K562 (cell line): ENCODE data around the gene RNF6. TPM values are rescaled to one million over a fixed set of nuclear protein-coding genes. Genes with fewer than 3 reads are reported as not detected.

Source experiments
- ATAC-seq: fragments of 200-7000 bp; cut with Tn5 transposase; 3 replicates; pipeline ENCODE4 v1.9.1; 2020; ENCODE audit warnings: moderate library complexity
- BruUV-seq: library from RNA; stranded (reverse); fragments of 400-500 nt; replicated peaks from 2 replicates; lab custom pipeline; 2021; lab: Mats Ljungman, UMichigan
- CTCF ChIA-PET: fragments of 300-600 bp; formaldehyde crosslinking; extraction: SDS; loops from one replicate; lab custom pipeline; 2021; ENCODE audit warnings: low intra/inter-chr PET ratio; lab: Yijun Ruan, JAX
- POLR2A ChIA-PET: fragments of 300-600, 350-650 bp; sonication (Branson Sonifier 250); formaldehyde crosslinking; extraction: SDS; loops from one replicate; lab custom pipeline; 2021; ENCODE audit warnings: antibody characterized with exemption, inconsistent platforms; lab: Yijun Ruan, JAX
- DNase-seq, 4 experiments: peaks; one replicate each; pipeline versions ENCODE4 v3.0.0 to v3.0.0-alpha.2; 2011 to 2018; ENCODE audit warnings: low spot score in 3 of 4, mixed read lengths in 3 of 4; ENCODE audit errors: extremely low read depth in 1 of 4
- FAIRE-seq: peaks from 2 replicates; lab custom pipeline; 2011; peaks lifted over from hg19 to GRCh38; lab: Jason Lieb, UNC
- H2AFZ ChIP-seq: 2 replicates; pipeline ENCODE4 v1.6.0; 2011; ENCODE audit warnings: low read depth, low read length, control low read depth, inconsistent platforms
- H3K27ac ChIP-seq: fragments of 200-600 bp; 3 replicates; pipeline ENCODE4 v1.8.0; 2011; ENCODE audit warnings: low read depth, mild to moderate bottlenecking, control low read depth, inconsistent platforms, low read length, moderate library complexity, mixed read lengths; ENCODE audit errors: extremely low read depth
- H3K27me3 ChIP-seq, 2 experiments: fragments of 300-600 bp in 1 of 2; 2 replicates in 1 of 2; 3 replicates in 1 of 2; pipeline versions ENCODE4 v1.6.0 to v1.8.0; 2011; ENCODE audit warnings: inconsistent platforms in 2 of 2, low read length in 2 of 2, mild to moderate bottlenecking in 1 of 2, mixed read lengths in 1 of 2, moderate library complexity in 1 of 2; ENCODE audit not compliant: control insufficient read depth in 2 of 2, insufficient read depth in 2 of 2
- H3K36me3 ChIP-seq: fragments of 300-600 bp; 3 replicates; pipeline ENCODE4 v1.8.0; 2011; ENCODE audit warnings: mild to moderate bottlenecking, low read length, inconsistent platforms; ENCODE audit not compliant: control insufficient read depth, insufficient read depth
- H3K4me1 ChIP-seq, 2 experiments: fragments of 200-600 bp in 1 of 2; replicated peaks in 1 of 2; 2 replicates in 1 of 2; 3 replicates in 1 of 2; pipeline versions ENCODE4 v1.5.1 to v1.8.0; 2011; ENCODE audit warnings: inconsistent platforms in 2 of 2, low read length in 2 of 2, mild to moderate bottlenecking in 1 of 2, mixed read lengths in 1 of 2, moderate library complexity in 1 of 2; ENCODE audit not compliant: control insufficient read depth in 2 of 2, insufficient read depth in 2 of 2
- H3K4me2 ChIP-seq: 2 replicates; pipeline ENCODE4 v1.6.1; 2011; ENCODE audit warnings: low read length, control low read depth, inconsistent platforms, mixed read lengths; ENCODE audit not compliant: insufficient read depth
- H3K4me3 ChIP-seq: fragments of 200-600 bp; sonication (generic), shearing (Covaris generic); 2 replicates; pipeline ENCODE4 v1.5.1; 2016; ENCODE audit warnings: control low read depth, inconsistent platforms
- H3K79me2 ChIP-seq: fragments of 200-600 bp; 3 replicates; pipeline ENCODE4 v1.8.0; 2011; ENCODE audit warnings: low read length, inconsistent platforms; ENCODE audit not compliant: control insufficient read depth, insufficient read depth
- H3K9ac ChIP-seq, 2 experiments: 2 replicates each; pipeline versions ENCODE4 v1.6.0 to v1.6.1; 2011; ENCODE audit warnings: low read depth in 2 of 2, low read length in 2 of 2, control low read depth in 1 of 2, inconsistent platforms in 1 of 2, mild to moderate bottlenecking in 1 of 2, mixed read lengths in 1 of 2; ENCODE audit not compliant: insufficient read depth in 1 of 2
- H3K9me1 ChIP-seq: one replicate; pipeline ENCODE4 v1.6.0; 2011; ENCODE audit warnings: inconsistent platforms, mild to moderate bottlenecking, low read length, moderate library complexity; ENCODE audit not compliant: control insufficient read depth, insufficient read depth
- H3K9me3 ChIP-seq: replicated peaks from 2 replicates; pipeline ENCODE4 v1.5.1; 2011; ENCODE audit warnings: low read depth, low read length, inconsistent platforms; ENCODE audit not compliant: control insufficient read depth, insufficient read depth
- H4K20me1 ChIP-seq: replicated peaks from 2 replicates; pipeline ENCODE4 v1.6.1; 2011; ENCODE audit warnings: low read length, inconsistent platforms, mixed read lengths; ENCODE audit not compliant: control insufficient read depth, insufficient read depth
- E2F6 ChIP-seq, 2 experiments: IDR thresholded peaks; 2 replicates each; pipeline ENCODE4 v1.6.1; 2011; ENCODE audit warnings: borderline replicate concordance in 1 of 2, control low read depth in 1 of 2, low read depth in 1 of 2, low read length in 1 of 2, mild to moderate bottlenecking in 1 of 2, mixed read lengths in 1 of 2, moderate library complexity in 1 of 2; ENCODE audit not compliant: insufficient read depth in 1 of 2, insufficient read length in 1 of 2, poor library complexity in 1 of 2, severe bottlenecking in 1 of 2; ENCODE audit errors: extremely low read depth in 1 of 2
- HMGN3 ChIP-seq: IDR thresholded peaks from 2 replicates; pipeline ENCODE4 v1.6.1; 2011; ENCODE audit warnings: borderline replicate concordance, low read depth, mild to moderate bottlenecking, mixed read lengths, low read length; ENCODE audit not compliant: insufficient read length; ENCODE audit errors: extremely low read depth
- MCM5 ChIP-seq: fragments of 450-650 bp; IDR thresholded peaks from 2 replicates; pipeline ENCODE4 v1.6.1; 2016; ENCODE audit warnings: low read depth
- RAD21 ChIP-seq, 2 experiments: fragments of 250-450 bp in 1 of 2; fragments of 450-650 bp in 1 of 2; sonication (Bioruptor Pico) in 1 of 2; formaldehyde crosslinking in 1 of 2; IDR thresholded peaks in 1 of 2; conservative IDR thresholded peaks in 1 of 2; 2 replicates each; pipeline versions ENCODE4 v1.4.0 to v1.8.0; 2020 to 2022; ENCODE audit warnings: mild to moderate bottlenecking in 2 of 2, moderate library complexity in 1 of 2
- RBBP5 ChIP-seq: fragments of 200-600 bp; sonication (generic); IDR thresholded peaks from 2 replicates; pipeline ENCODE4 v1.6.1; 2012; ENCODE audit warnings: borderline replicate concordance, mild to moderate bottlenecking, low read length, control low read depth, inconsistent platforms; ENCODE audit not compliant: insufficient read depth, poor library complexity, severe bottlenecking
- SPI1 ChIP-seq: IDR thresholded peaks from 2 replicates; pipeline ENCODE4 v1.6.1; 2011; ENCODE audit warnings: low read depth, low read length, control low read depth, borderline replicate concordance
- TRIM24 ChIP-seq, 2 experiments: fragments of 450-650 bp; IDR thresholded peaks; 2 replicates each; pipeline ENCODE4 v1.6.1; 2016
- UBTF ChIP-seq, 2 experiments: IDR thresholded peaks; 2 replicates each; pipeline ENCODE4 v1.6.1; 2012; ENCODE audit warnings: improper control_type of control experiment in 2 of 2, low read depth in 2 of 2, low read length in 2 of 2, borderline replicate concordance in 1 of 2
- YY1 ChIP-seq, 3 experiments: IDR thresholded peaks; 2 replicates each; pipeline ENCODE4 v1.6.1; 2011; ENCODE audit warnings: low read length in 2 of 3, mild to moderate bottlenecking in 2 of 3, moderate library complexity in 2 of 3, borderline replicate concordance in 1 of 3, control low read depth in 1 of 3, low read depth in 1 of 3; ENCODE audit not compliant: insufficient read depth in 3 of 3, insufficient replicate concordance in 2 of 3, control insufficient read depth in 1 of 3, insufficient read length in 1 of 3; ENCODE audit errors: extremely low read depth in 1 of 3
- ZNF444 ChIP-seq: fragments of 250-450 bp; sonication (Bioruptor Pico); IDR thresholded peaks from 2 replicates; pipeline ENCODE4 v1.4.0; 2020; ENCODE audit warnings: mild to moderate bottlenecking, moderate library complexity
- ZSCAN29 ChIP-seq: fragments of 450-650 bp; IDR thresholded peaks from 2 replicates; pipeline ENCODE4 v1.6.1; 2017
- WGBS: fragments of 100-300 bp; shearing (Covaris generic); methylation state at CpG from one replicate; pipeline ENCODE4 v1.1.6; 2016; ENCODE audit warnings: low coverage, mixed read lengths; ENCODE audit not compliant: insufficient coverage; ENCODE audit errors: missing lambda C conversion rate; 5-methylcytosine and 5-hydroxymethylcytosine counted together
- in situ Hi-C: fragments of 300-500 bp; cut with MboI; formaldehyde crosslinking; loops from 4 replicates; pipeline ENCODE4 v1.15.0; 2018; ENCODE audit warnings: inconsistent platforms, mixed read lengths
- intact Hi-C: fragments of 100-400 bp; cut with micrococcal nuclease; formaldehyde crosslinking; loops from 2 replicates; pipeline ENCODE4 v1.14.2; 2022
- polyA plus RNA-seq, 8 experiments: library from polyadenylated mRNA; depleted of rRNA in 4 of 8; stranded (reverse) in 5 of 8; unstranded in 3 of 8; fragments of >200 nt; fragmentation: Nextera tagmentation in 2 of 8; fragmentation: Illumina TruSeq in 1 of 8; extraction: Ambion mirVana in 2 of 8; extraction: Trizol in 1 of 8; gene quantifications; 2 replicates each; pipeline versions ENCODE4 v1.2.1 to v1.2.3, GENCODE V29; 2011 to 2014; ENCODE audit warnings: inconsistent platforms in 1 of 8, missing spikeins in 1 of 8
- total RNA-seq, 7 experiments: library from RNA; depleted of rRNA in 6 of 7; stranded (reverse); fragments of >200 nt in 6 of 7; fragmentation: Illumina TruSeq in 2 of 7; extraction: Trizol in 2 of 7; gene quantifications; 2 replicates each; pipeline versions ENCODE4 v1.2.1 to v1.2.3, GENCODE V29; 2011 to 2021; ENCODE audit warnings: low replicate concordance in 1 of 7
- TF ChIP-seq, protein P1 (sequence below), 3 experiments: IDR thresholded peaks in 2 of 3; conservative IDR thresholded peaks in 1 of 3; 2 replicates each; pipeline ENCODE4 v1.5.1; 2011 to 2012; ENCODE audit warnings: low read length in 3 of 3, mild to moderate bottlenecking in 3 of 3, control low read depth in 2 of 3, improper control_type of control experiment in 1 of 3, inconsistent platforms in 1 of 3, low read depth in 1 of 3, mixed read lengths in 1 of 3, moderate library complexity in 1 of 3; ENCODE audit not compliant: insufficient read depth in 2 of 3

RNF6 gene
- total and polyA plus RNA-seq, 9 of the 15 experiments (the other 6 are each of a cell fraction or from before 2014, with no cell fraction given) = 12.0 to 31.4 (median 22.3) TPM

DNA sequence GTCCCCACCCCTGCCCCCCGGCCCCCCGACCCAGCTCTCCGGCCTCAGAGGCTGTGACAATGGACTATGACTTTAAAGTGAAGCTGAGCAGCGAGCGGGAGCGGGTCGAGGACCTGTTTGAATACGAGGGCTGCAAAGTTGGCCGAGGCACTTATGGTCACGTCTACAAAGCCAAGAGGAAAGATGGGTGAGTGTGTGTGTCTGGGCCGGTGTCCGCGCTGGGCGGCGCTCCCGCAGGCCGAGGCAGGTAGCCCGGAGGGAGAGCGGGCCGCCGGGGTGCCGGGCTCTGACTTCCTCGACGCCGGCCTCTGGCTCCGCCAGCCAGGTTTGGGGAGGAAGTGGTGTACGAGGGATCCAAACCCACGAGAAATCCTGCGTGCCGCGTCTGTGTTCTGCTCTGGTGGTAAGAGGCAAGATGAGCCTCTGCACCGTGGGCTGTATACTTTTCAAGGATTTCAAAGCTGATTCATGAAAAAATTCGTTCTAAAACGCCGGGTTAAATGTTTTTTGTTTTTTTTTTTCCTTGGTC is 32.5 kb upstream of the RNF6 start:
- WGBS = 5% methylated on average over 8 of the region's 35 CpGs
- H3K4me2 ChIP-seq = peak overlapping the region; percentile 83
- H2AFZ ChIP-seq = peak overlapping the region; percentile 42; the same call in 1 of the 2 replicates
- TF ChIP-seq E2F6 (IDR thresholded peaks at IDR 0.05; ENCODE audit: borderline replicate concordance in 1 of 2, extremely low read depth in 1 of 2, insufficient read depth in 1 of 2, insufficient read length in 1 of 2, low read depth in 1 of 2, low read length in 1 of 2, poor library complexity in 1 of 2, severe bottlenecking in 1 of 2) (peak; percentile 16 to 50), SPI1 (peak; percentile 76), MCM5 (no peak), TRIM24 (IDR thresholded peaks at IDR 0.05) (no peak), ZNF444 (CRISPR knock-in tag) (no peak), ZSCAN29 (no peak), UBTF (IDR thresholded peaks at IDR 0.05; ENCODE audit: borderline replicate concordance in 1 of 2, low read depth in 2 of 2, low read length in 2 of 2) (peak; percentile 93 to 94), RBBP5 (peak; percentile 69), YY1 (IDR thresholded peaks at IDR 0.05; ENCODE audit: borderline replicate concordance in 1 of 3, control insufficient read depth in 1 of 3, extremely low read depth in 1 of 3, insufficient read depth in 3 of 3, insufficient read length in 1 of 3, insufficient replicate concordance in 2 of 3, low read depth in 1 of 3, low read length in 2 of 3) (peak in 1 of 3 experiments; percentile 22), HMGN3 (peak; percentile 23), RAD21 (CRISPR knock-in tag; conservative IDR thresholded peaks at IDR 0.05 in 1 of 2, IDR thresholded peaks at IDR 0.05 in 1 of 2) (0 out of 4 replicates have a peak, but pooled peaks of 1 of the 2 experiments have one; percentile 10)
- TF ChIP-seq, protein P1, sequence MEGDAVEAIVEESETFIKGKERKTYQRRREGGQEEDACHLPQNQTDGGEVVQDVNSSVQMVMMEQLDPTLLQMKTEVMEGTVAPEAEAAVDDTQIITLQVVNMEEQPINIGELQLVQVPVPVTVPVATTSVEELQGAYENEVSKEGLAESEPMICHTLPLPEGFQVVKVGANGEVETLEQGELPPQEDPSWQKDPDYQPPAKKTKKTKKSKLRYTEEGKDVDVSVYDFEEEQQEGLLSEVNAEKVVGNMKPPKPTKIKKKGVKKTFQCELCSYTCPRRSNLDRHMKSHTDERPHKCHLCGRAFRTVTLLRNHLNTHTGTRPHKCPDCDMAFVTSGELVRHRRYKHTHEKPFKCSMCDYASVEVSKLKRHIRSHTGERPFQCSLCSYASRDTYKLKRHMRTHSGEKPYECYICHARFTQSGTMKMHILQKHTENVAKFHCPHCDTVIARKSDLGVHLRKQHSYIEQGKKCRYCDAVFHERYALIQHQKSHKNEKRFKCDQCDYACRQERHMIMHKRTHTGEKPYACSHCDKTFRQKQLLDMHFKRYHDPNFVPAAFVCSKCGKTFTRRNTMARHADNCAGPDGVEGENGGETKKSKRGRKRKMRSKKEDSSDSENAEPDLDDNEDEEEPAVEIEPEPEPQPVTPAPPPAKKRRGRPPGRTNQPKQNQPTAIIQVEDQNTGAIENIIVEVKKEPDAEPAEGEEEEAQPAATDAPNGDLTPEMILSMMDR (IDR thresholded peaks at IDR 0.05 in 2 of 3, conservative IDR thresholded peaks at IDR 0.05 in 1 of 3; ENCODE audit: insufficient read depth in 2 of 3, low read depth in 1 of 3, low read length in 3 of 3) = no peak; a peak in 1 of 6 replicates

More for the DNA sequence above, 32.5 kb upstream of the RNF6 start:
- in situ Hi-C loops = no loop called here
- intact Hi-C loops = loop anchor here (2.0 kb wide), 1 partner anchor 34 kb away; no protein-coding TSS in a partner anchor
- Histone ChIP-seq H3K27ac (peak overlapping the region; percentile 92), H3K79me2 (peaks cover 52% of the 10 kb centered on the region), H3K36me3 (no peaks in the 10 kb centered on the region), H3K4me1 (peaks cover 0 to 2% of the 10 kb centered on the region in 2 experiments; a peak in 2 of 5 replicates), H4K20me1 (no peaks in the 10 kb centered on the region; the same call in none of the 2 replicates), H3K4me3 (peak overlapping the region; percentile 79), H3K9me1 (no peaks in the 10 kb centered on the region), H3K9me3 (no peaks in the 10 kb centered on the region), H3K27me3 (no peaks in the 10 kb centered on the region), H3K9ac (peak overlapping the region; percentile 56 to 98)
- CTCF ChIA-PET = no interaction called here
- no TSS peak for BruUV-seq
- DNase-seq (peak; percentile 14 to 55 (median 28)), ATAC-seq (peak; percentile 85), FAIRE-seq (peak; percentile 61)
- POLR2A ChIA-PET = no interaction called here
